ENCODE results near the gene KAT6B.

KAT6B gene

DNA sequence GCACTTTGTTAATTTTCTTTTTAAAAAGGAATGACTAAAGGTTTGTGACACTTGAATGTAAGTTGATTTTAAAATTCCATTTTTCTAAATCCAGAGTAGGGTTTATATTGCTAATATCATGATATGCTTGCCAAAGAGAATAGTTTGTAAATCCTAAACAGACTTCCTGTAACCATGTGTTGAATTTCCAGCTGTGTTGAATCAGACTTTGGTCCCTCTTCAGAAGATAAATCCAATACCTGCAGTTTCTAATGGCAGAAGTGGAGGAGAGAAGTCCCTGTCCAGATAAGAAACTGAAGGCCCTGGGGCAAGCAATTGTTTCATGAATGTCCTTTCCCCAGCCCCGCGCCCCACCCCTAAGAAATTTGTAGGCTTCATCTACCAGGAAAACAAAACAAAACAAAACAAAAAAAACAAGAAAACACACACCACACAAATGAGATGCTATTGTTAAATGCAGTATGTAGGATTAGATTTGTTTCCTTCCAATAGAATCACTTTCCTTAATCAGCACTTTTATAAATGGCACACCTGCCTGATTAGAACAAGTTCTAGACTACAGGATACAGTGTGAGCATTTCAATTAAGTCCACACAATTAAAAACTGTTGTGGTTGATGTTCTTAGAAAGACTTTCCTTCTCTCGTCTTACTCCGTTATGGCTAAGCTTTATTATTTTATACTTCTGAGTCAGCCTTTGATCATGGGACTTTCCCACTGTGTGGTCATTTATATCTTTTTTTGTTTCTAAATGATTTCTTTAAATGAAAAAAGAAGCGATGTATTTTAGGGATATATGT is 122.8 kb downstream of the KAT6B start:
- DNase-seq = no peak

DNA sequence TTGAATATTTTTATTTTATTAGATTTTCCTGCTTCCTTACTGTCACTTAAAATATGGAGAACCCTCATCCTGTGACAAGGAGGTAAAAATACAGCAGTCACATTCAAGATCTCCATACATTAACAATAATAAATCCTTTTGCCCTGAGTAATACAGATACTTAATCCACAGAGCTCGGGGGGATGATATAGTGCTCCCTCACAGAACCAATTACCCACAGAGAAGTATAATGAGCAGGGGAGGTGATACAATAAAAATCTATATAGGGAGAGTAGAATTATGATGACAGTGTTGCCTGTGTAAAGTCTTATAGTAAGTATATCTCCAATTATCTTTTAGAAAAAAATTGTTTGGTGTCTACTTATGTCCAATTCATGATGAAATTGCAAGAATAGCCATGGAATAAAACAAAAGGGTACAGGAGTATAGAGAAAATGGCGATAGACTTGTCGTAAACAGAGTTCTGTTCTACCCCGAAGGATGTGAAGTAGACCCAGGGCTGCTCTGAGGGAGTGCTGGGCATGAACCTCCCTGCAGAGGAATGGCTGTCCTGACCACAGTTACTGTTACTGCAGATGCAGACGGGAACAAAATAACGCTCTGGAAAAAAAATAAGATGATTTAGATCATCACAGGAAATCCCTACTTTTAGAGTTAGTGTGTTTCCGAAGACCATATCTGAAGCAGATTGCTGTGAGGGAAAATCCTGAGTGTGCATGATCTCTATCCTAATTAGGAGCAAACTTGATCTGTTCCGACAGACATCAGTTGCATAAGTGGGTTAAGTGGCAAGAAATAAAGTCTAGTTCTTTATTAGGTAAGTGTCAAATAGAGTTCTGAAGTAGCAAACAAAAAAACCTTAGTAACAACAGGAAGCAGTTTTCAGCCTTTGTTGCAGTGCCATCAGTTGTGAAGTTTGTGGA is 123.7 kb downstream of the KAT6B start:
- no peak for DNase-seq

DNA sequence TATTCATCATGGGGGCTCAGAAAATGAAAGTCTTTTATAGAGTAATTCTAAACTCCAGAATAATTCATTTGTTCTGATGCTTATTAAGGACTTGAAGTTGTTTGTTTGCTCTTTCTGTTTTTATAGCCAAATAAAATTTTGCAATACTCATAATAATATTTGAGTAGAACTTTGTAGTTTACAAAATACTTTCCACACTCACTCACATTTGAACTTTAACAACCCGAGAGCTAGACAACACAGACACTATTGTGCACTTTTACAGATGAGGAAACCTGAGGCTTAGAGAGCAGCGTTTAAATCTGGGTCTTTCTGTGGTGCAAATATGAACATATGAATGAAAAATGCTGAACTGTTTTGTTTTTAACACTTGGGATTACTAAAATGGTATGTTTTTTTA is 126.8 kb downstream of the KAT6B start:
- DNase-seq = no peak

DNA sequence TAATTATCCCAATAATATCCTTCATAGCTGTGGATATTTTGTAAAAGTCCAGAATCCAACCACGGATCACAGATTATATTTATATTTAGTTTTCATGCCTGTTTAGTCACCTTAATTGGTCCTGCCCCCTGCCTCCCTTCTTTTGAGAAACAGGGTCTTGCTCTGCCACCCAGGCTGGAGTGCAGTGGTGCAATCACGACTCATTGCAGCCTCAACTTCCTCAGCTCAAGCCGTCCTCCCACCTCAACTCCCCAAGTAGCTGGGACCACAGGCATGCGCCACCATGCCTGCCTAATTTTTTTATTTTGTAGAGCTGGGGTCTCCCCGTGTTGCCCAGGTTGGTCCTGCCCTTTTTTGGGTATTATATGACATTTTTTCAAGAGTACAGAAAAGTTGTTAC is 129.4 kb downstream of the KAT6B start:
- DNase-seq = no peak

DNA sequence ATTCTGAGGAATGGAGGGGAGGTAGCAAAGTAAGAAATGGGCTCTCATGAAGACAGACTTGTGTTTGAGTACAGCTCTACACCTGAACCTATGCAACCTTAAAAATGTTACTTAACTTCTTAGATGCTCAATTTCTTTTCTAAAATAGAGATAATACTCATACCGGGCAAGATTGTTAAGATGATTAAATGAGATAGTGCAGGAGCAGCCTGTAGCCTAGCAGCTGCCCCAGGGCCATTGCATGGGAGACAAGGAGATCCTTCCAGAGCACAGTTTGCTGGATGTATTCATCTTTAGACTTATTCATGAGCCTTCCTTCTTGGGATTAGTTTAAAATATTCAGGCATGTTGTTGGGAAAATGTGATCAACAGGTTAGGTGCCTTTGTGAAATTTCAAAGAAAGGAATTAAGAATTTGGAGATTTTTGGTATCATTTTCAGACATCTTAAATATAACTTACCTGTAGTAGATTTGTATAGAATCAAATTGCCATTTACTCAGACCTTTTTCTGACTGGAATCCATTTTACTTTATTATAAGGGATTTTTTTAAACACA is 130.2 kb downstream of the KAT6B start:
- no peak for DNase-seq

DNA sequence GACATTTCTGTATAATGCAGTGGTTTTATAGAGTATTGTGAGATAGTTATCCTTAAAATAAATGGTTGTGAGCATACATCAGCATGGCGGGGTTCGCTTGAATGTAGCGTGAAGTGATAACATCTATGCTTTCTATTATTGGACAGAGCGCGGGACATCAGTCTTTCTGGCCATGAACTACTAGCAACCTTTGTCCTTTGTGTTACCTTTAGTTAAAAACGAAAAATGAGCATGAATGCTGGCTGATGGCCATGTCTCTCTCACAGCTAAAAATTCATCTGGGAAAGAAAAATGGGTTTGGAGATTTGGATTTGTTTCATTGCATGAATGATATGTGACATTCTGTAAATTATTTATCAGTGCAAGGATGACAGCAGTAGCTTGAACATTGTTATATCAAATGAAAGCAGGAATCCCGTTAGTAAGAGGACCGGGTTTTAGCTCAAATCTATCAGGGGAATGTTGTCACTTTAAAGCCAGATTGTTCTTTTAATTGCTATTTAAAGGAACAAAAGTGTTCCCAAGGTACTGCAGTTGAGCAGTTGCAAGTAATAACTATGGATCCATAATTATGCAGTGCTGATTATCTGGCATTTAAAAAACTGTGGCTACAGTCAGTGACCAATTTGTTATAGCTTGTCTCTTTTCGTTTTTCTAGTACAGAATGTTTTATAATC is 131.0 kb downstream of the KAT6B start:
- DNase-seq = no peak

DNA sequence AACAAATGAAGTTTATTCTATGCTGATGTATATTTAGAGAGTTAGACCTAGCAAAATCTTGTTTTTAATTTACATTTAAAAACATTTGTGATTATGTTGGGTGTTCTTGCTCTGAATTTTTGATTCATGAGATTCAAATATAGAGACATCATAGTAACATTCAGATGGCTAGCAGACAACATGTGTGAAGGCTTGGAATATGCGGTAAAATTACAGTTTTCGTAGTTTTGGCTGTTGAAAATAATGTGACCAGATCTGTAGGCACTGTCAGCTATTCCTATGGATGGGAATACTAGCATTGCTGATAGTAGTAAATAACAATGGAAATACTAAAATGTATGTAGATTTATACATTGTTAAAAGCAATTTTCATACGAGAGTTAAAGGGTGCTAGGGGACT is 131.9 kb downstream of the KAT6B start:
- no peak for DNase-seq

DNA sequence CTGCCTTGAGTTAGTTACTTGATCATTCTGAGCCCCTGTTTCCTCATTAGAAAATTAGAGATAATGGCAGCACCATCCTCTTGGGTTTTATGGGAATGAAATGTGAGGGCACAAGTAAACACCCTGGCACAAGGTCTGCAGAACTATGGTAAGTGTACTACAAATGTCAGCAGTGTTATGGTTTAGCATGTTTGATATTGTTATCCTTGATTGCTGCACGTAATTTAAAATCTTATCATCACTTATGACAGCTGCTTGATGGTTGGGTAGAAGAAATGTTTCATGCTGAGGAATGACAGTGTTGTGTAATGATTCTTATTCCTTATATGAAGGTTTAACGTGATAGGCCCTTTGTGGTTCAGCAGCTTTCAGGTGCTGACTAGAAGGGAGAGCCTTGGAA is 134.3 kb downstream of the KAT6B start:
- DNase-seq = no peak

DNA sequence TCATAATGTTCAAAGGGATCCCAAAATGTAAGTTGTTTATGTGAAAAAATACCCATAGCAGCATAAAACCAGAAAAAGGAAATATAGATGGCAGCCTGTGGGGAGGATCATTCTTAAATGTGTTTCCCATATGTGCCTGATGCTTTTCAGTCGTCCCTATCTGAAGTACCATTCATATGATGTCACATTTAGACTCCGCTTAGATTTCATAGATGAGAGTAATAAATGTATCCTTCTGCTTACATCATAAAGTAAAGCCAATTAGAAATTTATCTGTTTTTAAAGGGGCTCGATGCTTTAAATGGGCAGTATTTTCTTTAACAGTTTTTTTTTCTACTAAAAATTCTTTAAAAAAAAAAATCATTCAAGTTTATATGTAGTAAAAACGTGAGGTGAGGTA is 136.1 kb downstream of the KAT6B start:
- DNase-seq = no peak

DNA sequence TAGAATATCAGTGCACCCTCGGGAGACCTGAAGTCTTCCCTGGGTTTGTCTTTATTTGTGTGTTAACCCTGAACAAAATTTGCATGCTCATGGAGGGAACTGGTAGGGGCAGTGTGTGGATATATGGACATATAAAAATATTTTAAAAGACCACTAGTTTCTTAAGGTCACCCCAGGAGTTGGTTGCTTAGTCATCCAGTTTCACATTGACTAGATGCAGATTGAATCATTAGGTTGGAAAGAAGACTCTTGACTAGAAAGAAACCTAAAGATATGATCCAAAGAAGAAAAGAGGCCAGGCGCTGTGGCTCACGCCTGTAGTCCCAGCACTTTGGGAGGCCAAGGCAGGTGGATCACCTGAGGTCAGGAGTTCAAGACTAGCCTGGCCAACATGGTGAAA is 137.1 kb downstream of the KAT6B start:
- no peak for DNase-seq

DNA sequence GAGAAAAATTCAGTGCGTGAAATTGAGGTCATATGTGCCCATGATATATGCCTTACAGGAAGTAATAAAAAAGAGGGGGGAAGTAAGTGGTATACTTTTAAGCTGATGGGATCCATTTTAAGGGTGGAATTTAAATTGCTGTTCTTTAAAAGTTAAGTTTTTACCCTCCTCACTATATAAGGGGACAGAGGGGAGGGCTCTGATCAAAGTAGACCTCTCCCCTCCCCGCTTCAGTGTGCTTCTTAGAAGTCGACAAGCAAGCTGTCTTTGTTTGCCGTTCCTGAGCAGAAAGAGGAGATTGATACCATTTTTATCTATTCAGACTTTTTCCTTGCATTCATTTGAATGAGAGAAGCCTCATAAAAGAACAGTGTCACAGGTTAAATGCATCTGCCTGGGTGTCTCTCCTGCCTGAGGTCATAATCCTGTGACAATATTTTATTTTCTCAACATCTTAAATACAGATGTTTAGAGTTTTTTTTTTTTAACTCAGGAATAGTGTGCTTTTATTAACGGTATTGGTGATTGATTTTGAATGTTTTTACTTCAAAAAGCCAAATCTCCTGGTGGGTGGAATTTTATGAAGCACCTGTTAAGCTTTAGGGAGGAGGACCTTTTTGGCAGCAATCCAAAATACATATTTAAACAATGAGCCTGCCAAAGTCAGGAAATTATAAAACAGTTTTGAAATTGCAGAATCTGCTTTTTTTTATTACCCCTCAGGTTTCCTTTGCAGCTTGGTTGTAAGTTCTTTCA is 141.7 kb downstream of the KAT6B start:
- DNase-seq = no peak

DNA sequence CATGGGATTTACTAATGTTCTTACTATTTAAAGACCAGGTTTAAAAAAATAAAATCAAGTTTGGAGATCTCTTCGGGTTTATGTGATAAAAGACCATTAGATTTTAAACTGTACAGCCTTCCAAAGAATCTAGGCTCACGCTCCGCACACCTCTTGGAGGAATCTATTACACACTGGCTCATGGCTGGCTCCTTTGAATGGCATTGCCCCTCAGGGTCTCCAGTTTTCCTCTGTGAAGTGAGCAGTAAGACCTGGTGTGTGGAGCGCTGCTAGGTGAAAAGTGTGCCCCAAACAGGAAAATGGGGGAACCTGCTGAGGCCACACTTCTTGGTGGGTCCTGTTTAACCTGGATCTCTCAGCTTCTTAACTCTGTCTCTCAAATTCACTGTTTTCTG is 142.3 kb downstream of the KAT6B start:
- no peak for DNase-seq

DNA sequence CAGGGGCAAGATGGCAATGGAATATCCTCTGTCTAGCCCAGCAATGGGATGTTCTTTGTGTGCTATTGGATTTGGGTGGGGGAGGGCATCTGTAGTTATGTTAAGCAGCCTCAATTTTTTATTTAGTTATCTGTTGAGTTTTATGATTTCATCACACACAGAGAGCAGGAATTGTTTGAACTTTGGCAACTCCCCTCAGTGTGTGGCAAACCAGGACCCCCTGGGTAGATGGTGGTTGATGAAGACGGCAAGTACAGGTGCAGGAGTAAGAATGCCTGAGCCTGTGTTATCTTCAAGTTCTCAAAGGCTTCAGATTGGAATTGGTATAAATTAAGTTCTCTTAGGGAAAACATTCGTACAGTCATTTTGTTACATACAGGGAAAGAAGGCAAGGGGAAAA is 142.7 kb downstream of the KAT6B start:
- DNase-seq = no peak

DNA sequence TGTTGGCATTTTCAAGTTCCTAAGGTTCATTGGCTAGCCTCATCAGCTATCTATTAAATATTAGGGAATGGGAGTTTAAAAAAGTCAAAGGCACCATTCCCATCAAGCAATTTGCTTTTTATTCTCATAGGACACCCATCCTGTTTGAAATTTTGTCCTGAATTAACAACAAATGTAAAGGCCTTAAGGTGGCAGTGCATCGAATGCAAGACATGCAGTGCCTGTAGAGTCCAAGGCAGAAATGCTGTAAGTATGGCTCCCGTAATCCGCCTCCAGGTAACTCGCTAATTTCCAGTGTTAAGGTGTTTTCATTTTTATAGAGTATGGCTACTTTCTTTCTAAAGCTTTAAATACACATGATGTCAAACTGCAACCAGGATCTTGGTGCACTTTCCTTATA is 143.1 kb downstream of the KAT6B start:
- DNase-seq = no peak

DNA sequence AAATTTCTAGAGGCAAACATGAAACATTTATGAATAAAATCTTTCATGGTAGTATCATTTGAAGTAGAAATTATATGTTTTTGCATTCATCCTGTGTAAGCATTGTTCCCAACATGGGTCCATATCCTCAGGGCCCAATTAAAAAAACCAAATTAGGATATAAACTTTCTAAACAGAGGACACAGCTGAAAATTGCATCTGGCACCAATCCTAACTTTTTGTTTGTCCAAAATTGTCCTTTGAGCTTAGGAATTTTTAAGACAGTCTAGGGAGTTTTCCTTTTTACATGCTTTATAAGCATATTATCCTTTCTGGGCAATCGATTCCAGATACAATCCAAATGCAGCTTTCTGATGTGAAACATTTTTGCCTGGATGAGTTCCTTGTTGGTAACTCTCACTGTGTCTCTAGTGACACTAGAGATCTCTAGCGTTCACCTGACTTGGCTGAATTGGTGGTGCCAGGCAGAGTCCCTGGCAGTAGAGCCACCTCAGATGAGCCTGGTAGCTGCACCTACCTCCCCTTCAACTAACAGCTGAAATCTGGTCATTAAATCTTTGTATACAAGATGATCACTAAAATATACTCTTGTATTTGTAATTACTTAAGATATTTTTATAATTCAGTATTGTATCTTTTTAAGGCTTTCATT is 147.5 kb downstream of the KAT6B start:
- no peak for DNase-seq

DNA sequence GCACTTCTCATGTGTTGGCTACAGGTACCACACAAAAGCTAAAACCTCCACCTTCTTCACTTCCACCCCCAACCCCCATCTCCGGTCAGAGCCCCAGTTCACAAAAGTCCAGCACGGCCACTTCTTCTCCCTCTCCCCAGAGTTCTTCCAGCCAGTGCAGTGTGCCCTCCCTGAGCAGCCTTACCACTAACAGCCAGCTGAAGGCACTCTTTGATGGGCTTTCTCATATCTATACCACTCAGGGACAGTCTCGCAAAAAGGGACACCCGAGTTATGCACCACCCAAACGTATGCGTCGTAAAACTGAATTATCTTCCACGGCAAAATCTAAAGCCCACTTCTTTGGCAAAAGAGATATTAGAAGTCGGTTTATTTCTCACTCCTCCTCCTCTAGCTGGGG is 149.4 kb downstream of the KAT6B start:
- no peak for DNase-seq

DNA sequence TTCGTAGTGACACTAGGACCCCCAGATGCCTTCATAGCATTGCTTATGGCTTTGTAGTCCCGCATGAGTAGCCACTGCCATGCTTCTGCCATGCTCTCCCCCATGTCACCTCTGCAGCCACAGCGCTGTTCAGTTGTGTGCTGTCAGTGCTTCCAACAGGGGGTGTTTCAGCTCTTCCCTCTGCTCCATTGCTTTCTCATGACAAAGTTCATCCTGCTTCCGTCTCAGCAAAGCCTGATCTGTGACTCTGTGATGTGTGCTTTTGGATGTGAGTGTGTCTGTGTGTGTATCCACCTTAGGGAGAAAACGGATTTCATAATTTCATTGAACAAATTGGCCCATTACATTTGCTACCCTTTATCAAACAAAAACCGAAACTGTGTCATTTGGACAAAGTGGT is 150.2 kb downstream of the KAT6B start:
- peak in 1 of 56 donors; percentile 9 for DNase-seq

DNA sequence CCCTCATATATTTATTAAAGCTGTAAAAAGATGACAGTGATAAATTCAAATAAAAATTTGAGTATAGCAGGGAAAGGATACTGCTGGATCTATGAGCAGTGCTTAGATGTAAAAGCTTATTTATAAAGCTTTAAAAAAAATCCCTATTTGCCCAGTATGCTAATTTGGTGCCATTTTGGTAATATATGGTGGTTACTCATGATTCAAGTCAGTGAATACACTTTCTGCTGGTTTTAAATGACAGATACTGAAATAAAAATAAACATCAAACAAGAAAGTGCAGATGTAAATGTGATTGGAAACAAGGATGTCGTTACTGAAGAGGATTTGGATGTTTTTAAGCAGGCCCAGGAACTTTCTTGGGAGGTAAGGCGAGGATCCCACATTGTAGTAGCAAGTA is 150.7 kb downstream of the KAT6B start:
- DNase-seq = no peak

DNA sequence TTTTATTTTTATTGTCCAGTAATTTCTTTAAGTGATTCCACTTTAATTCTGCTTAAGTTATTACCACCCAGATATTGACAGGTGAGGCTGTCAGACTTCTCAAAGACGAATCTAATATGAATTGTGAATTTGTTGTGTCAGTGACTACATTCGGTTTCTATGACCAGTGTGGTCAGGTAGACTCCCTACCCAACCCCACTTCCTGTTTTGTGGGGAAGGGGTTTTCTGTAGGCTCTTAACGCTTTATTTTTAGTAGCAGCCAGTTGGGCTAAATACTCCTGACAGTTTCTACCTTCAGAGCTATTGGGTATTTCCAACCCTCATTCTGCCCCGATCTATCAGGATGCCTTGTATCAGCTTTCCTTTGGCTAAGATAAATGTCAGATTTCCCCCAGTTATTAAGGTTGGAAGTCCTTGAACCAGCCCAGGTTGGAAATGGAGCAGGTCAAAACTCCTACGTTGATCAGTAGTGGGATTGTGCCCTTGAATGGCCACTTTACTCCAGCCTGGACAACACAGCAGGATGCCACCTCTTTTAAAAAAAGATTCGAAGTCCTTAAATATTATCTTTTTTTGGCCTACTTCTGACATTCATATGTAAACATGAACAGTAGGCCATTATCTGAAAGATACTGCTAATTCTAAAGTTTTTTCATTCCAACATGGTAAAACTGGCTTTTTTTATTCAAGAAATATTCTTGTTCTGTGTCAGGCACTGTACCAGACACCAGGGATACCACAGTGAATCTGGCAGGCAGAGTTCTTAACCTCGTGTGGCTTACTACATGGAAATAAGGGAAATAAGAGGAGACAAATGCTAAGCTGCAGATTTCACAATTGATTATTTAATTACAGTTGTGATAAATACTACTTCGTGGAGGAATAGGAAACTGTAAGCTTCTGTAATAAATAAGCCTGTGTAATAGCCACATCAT is 151.8 kb downstream of the KAT6B start:
- no peak for DNase-seq

Measured in nucleus accumbens (tissue), 56 donors.